SK-N-MC (cell line): ENCODE measurements around the gene CYS1.
A peak's percentile ranks its signal among the peaks of the same experiment; 100 is the strongest.
"Not testable (repeated sequence)": the region's sequence is repeated elsewhere in the genome, so short reads cannot be mapped to it uniquely, and the experiment has no call there.

ENCODE experiments used
- DNase-seq: peaks from one replicate; pipeline ENCODE4 v3.0.0-alpha.2; 2011; ENCODE audit warnings: low read depth, low spot score
- H3K27ac ChIP-seq: fragments of 200-600 bp; sonication (generic); 2 replicates; pipeline ENCODE4 v1.5.1; 2016; ENCODE audit warnings: mixed run types
- H3K36me3 ChIP-seq: fragments of 200-600 bp; sonication (generic); 2 replicates; pipeline ENCODE4 v1.6.1; 2017; ENCODE audit warnings: antibody characterized with exemption, low read length, mixed read lengths; ENCODE audit not compliant: insufficient read depth
- H3K4me3 ChIP-seq: fragments of 200-600 bp; sonication (generic); 2 replicates; pipeline ENCODE4 v1.5.1; 2016
- H3K9ac ChIP-seq: fragments of 200-600 bp; sonication (generic); 2 replicates; pipeline ENCODE4 v1.8.0; 2017; ENCODE audit warnings: mixed run types, mixed read lengths; ENCODE audit not compliant: insufficient read length
- H3K9me3 ChIP-seq: fragments of 200-600 bp; sonication (generic); 2 replicates; pipeline ENCODE4 v1.6.1; 2017; ENCODE audit warnings: low read depth, mild to moderate bottlenecking, antibody characterized with exemption, low read length, moderate library complexity, mixed read lengths
- EZH2 ChIP-seq: fragments of 200-600 bp; sonication (generic); IDR thresholded peaks from one replicate; pipeline ENCODE4 v1.6.1; 2017; ENCODE audit warnings: antibody characterized with exemption
- FOXP2 ChIP-seq: optimal IDR thresholded peaks from 2 replicates; pipeline ENCODE3; 2011; ENCODE audit warnings: mild to moderate bottlenecking, moderate library complexity; ENCODE audit not compliant: insufficient read depth; ENCODE audit errors: extremely low read length, control extremely low read depth
- POLR2AphosphoS5 ChIP-seq: IDR thresholded peaks from 2 replicates; pipeline ENCODE4 v1.6.1; 2012; ENCODE audit warnings: mild to moderate bottlenecking, low read depth, low read length, borderline replicate concordance

Gene CYS1

GRCh38 chr2:10120877-10121574 is 40.8 kb upstream of the CYS1 start:
- peak overlapping the region; percentile 95 for H3K9ac ChIP-seq
- peaks cover 29% of the 10 kb centered on the region for H3K36me3 ChIP-seq
- H3K4me3 ChIP-seq = peak overlapping the region; percentile 93
- TF ChIP-seq EZH2 = no peak
- no peak for TF ChIP-seq POLR2AphosphoS5
- TF ChIP-seq FOXP2 = no peak
- DNase-seq = no peak
- peak overlapping the region; percentile 93 for H3K27ac ChIP-seq
- no peaks in the 10 kb centered on the region for H3K9me3 ChIP-seq

DNA sequence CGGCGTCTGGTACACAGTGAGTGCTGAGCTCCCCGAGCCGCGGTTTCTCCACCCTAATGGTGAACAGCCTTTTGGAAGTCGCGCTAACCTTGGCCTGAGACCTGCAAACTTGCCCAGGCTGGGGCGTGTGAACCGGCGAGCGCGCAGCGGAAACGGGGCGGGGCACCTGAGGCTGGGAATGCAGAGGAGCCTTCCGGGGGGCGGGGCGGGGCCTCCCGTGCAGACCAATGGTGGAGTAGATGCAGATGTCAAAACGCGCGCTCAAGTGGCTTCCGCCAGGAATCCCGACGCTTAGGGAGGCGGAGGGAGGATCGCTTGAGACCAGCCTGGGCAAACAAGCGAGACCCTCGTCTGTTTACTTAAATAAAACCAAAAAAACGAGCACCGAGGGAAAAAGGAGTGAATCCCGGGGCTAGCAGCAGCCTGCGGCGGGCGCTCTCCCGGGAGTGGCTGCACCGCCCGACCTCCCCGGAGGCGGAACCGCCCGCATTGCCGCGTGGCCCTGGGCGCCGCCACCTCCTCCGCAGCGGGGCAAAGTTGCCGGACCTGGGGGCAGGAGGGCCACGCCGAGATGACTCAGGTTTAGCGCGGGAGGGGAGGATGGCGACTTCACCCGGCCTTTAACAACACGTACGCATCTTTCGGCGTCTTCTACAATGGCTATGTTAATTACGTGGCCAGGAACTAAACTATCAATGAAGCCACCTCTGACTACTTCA is 40.1 kb upstream of the CYS1 start:
- DNase-seq = no peak
- H3K27ac ChIP-seq = peak overlapping the region; percentile 93; the same call in 1 of the 2 replicates
- peak overlapping the region; percentile 95 for H3K9ac ChIP-seq
- H3K9me3 ChIP-seq = no peaks in the 10 kb centered on the region
- H3K36me3 ChIP-seq = peaks cover 22% of the 10 kb centered on the region
- peak overlapping the region; percentile 93 for H3K4me3 ChIP-seq
- TF ChIP-seq POLR2AphosphoS5 (peak; percentile 86), FOXP2 (no peak)

GRCh38 chr2:10119601-10120157 is 39.5 kb upstream of the CYS1 start:
- peak overlapping the region; percentile 93 for H3K4me3 ChIP-seq

GRCh38 chr2:10119027-10119325 is 38.8 kb upstream of the CYS1 start:
- H3K27ac ChIP-seq = no peak overlapping the region
- H3K9me3 ChIP-seq = no peaks in the 10 kb centered on the region
- H3K9ac ChIP-seq = no peak overlapping the region
- peaks cover 9% of the 10 kb centered on the region for H3K36me3 ChIP-seq
- no peak for TF ChIP-seq EZH2
- no peak for DNase-seq
- no peak overlapping the region for H3K4me3 ChIP-seq

More at GRCh38 chr2:10119601-10120157, 39.5 kb upstream of the CYS1 start:
- no peaks in the 10 kb centered on the region for H3K9me3 ChIP-seq
- no peak overlapping the region for H3K9ac ChIP-seq
- TF ChIP-seq FOXP2 = no peak
- TF ChIP-seq POLR2AphosphoS5 = no peak
- TF ChIP-seq EZH2 = no peak
- DNase-seq = no peak
- H3K36me3 ChIP-seq = peaks cover 16% of the 10 kb centered on the region
- no peak overlapping the region for H3K27ac ChIP-seq

- Histone ChIP-seq H3K9ac (peak overlapping the region; percentile 20), H3K27ac (no peak overlapping the region), H3K9me3 (no peaks in the 10 kb centered on the region), H3K36me3 (no peaks in the 10 kb centered on the region), H3K4me3 (no peak overlapping the region)
- no peak for TF ChIP-seq POLR2AphosphoS5
- no peak for TF ChIP-seq FOXP2
- no peak for DNase-seq
Observed at GRCh38 chr2:10109311-10109710, 29.1 kb upstream of the CYS1 start.

- not testable (repeated sequence) for H3K4me3 ChIP-seq, H3K9ac ChIP-seq, H3K27ac ChIP-seq, H3K36me3 ChIP-seq, DNase-seq, H3K9me3 ChIP-seq
Observed at GRCh38 chr2:10104906-10105305, 24.7 kb upstream of the CYS1 start.

GRCh38 chr2:10103179-10103578 is 23.0 kb upstream of the CYS1 start:
- no peak for DNase-seq

GRCh38 chr2:10101491-10101890 is 21.3 kb upstream of the CYS1 start:
- no peak overlapping the region for H3K9ac ChIP-seq
- TF ChIP-seq FOXP2 = no peak
- TF ChIP-seq POLR2AphosphoS5 = no peak
- TF ChIP-seq EZH2 = no peak
- H3K4me3 ChIP-seq = no peak overlapping the region
- H3K9me3 ChIP-seq = no peaks in the 10 kb centered on the region
- H3K36me3 ChIP-seq = no peaks in the 10 kb centered on the region
- H3K27ac ChIP-seq = no peak overlapping the region
- DNase-seq = no peak

More at GRCh38 chr2:10103179-10103578, 23.0 kb upstream of the CYS1 start:
- Histone ChIP-seq H3K36me3 (no peaks in the 10 kb centered on the region), H3K9me3 (no peaks in the 10 kb centered on the region), H3K4me3 (no peak overlapping the region), H3K27ac (no peak overlapping the region), H3K9ac (no peak overlapping the region)
- TF ChIP-seq EZH2 = no peak
- TF ChIP-seq POLR2AphosphoS5 = no peak
- no peak for TF ChIP-seq FOXP2
